ENCODE measurements around the gene OTX2. TPM values are rescaled to one million over a fixed set of nuclear protein-coding genes. Genes with fewer than 3 reads are reported as not detected.

The OTX2 gene
- total RNA-seq, 1 donor from 2014 or later = not detected

DNA sequence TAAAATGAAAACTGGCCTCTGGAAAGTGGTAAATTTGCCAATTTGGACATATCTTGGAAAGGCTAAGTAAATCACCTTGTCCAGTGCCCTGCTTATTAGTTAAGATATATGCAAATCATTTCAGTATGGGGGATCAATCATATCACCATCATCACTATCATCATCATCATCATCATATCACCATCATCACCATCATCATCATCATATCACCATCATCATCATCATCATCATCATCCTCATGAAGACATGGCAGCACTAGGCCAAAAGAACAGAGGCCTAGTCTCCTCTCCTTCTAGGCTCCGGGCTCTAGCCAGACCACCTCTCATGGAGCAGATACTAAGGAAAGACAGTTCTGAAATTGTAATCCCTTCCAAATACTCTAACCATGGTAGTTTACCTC, 20.3 kb downstream of the OTX2 start:
- ChIA-PET POLR2A (no interaction called here), CTCF (no interaction called here)
- no peak for DNase-seq
- H3K4me3 Mint-ChIP-seq = no peak overlapping the region
- peaks cover 35% of the 10 kb centered on the region for H3K27me3 Mint-ChIP-seq
- H3K9me3 Mint-ChIP-seq = no peaks in the 10 kb centered on the region
- no peaks in the 10 kb centered on the region for H3K36me3 Mint-ChIP-seq (ENCODE audit: low read depth)
- no peaks in the 10 kb centered on the region for H3K4me1 Mint-ChIP-seq
- no peak overlapping the region for H3K27ac Mint-ChIP-seq
- intact Hi-C loops (cut with micrococcal nuclease) = no loop called here
- TF ChIP-seq, protein P1, sequence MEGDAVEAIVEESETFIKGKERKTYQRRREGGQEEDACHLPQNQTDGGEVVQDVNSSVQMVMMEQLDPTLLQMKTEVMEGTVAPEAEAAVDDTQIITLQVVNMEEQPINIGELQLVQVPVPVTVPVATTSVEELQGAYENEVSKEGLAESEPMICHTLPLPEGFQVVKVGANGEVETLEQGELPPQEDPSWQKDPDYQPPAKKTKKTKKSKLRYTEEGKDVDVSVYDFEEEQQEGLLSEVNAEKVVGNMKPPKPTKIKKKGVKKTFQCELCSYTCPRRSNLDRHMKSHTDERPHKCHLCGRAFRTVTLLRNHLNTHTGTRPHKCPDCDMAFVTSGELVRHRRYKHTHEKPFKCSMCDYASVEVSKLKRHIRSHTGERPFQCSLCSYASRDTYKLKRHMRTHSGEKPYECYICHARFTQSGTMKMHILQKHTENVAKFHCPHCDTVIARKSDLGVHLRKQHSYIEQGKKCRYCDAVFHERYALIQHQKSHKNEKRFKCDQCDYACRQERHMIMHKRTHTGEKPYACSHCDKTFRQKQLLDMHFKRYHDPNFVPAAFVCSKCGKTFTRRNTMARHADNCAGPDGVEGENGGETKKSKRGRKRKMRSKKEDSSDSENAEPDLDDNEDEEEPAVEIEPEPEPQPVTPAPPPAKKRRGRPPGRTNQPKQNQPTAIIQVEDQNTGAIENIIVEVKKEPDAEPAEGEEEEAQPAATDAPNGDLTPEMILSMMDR (IDR thresholded peaks at IDR 0.05) = no peak
- ATAC-seq (ENCODE audit: low read depth) = no peak

DNA sequence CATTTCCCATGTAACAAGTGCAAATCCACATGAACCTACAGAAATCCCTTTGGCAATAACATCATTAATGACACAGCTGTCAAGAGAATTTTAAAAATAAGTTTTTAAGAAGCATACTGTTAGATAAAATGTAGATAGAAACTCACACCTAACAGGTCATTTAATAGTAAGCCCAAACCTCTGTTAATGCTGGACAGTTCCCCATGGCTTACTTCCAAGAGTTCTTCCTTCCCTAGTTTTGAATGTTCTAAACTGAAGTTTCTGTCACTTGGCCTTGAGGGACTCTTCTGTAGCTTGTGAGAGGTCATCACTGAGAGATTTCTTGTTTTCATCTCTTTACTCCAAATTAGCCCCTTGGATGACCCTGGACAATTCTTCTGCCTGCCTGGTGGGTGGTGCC, 22.7 kb downstream of the OTX2 start:
- ChIA-PET CTCF (no interaction called here), POLR2A (no interaction called here)
- no peak for DNase-seq
- H3K36me3 Mint-ChIP-seq (ENCODE audit: low read depth) = no peaks in the 10 kb centered on the region
- peaks cover 28% of the 10 kb centered on the region for H3K27me3 Mint-ChIP-seq
- H3K4me1 Mint-ChIP-seq = no peaks in the 10 kb centered on the region
- H3K27ac Mint-ChIP-seq = no peak overlapping the region
- H3K4me3 Mint-ChIP-seq = no peak overlapping the region
- TF ChIP-seq, protein P1 (IDR thresholded peaks at IDR 0.05) = no peak
- no peaks in the 10 kb centered on the region for H3K9me3 Mint-ChIP-seq
- no peak for ATAC-seq (ENCODE audit: low read depth)
- intact Hi-C loops (cut with micrococcal nuclease) = no loop called here

DNA sequence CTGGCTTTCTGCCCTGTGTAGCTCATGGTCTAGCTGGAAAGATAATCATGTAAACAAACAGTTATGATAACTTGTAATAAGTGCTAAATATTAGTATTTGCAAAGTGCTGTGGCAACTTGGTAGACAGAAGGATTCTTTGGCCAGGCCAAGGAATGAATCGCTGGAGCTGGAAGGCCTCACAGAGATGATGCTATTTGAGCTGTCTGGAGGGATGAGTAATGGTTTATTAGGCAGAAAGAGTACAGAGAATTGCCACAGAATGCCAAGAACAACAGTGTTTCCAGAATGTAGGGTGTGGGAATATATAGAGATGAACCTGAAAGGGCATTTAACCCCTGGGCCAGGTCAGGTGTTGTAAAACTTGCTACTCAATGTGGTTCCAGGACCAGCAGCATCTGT, 27.6 kb downstream of the OTX2 start:
- Mint-ChIP-seq H3K9me3 (no peaks in the 10 kb centered on the region), H3K4me3 (no peak overlapping the region), H3K36me3 (ENCODE audit: low read depth) (no peaks in the 10 kb centered on the region), H3K4me1 (no peaks in the 10 kb centered on the region), H3K27ac (no peak overlapping the region), H3K27me3 (peaks cover 15% of the 10 kb centered on the region)
- CTCF ChIA-PET = no interaction called here
- ATAC-seq (ENCODE audit: low read depth) = no peak
- intact Hi-C loops (cut with micrococcal nuclease) = no loop called here
- no peak for DNase-seq
- POLR2A ChIA-PET = no interaction called here
- TF ChIP-seq, protein P1 (IDR thresholded peaks at IDR 0.05) = no peak

DNA sequence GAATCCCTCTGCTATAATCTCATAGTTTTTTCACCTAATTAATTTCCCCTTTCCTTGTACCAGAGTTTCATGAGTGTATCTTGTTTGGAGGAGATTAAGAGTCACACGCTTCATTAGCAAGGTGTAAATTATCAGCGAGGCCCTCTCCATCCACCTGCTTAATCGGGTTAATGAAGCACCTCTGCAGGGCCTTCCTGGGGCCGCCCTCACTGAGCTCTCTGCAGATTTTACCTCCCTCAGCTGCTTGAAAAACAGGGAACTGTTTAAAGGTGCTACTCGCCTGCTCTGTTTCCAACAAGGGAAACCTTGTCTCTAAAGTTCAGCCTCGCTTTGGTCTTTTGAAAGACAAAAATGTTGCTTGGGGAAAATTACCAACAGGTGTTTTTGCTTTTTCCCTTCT, 35.8 kb downstream of the OTX2 start:
- DNase-seq (no peak), ATAC-seq (ENCODE audit: low read depth) (no peak)
- CTCF ChIA-PET = no interaction called here
- no peaks in the 10 kb centered on the region for H3K4me1 Mint-ChIP-seq
- H3K9me3 Mint-ChIP-seq = no peaks in the 10 kb centered on the region
- H3K27me3 Mint-ChIP-seq = peaks cover 3% of the 10 kb centered on the region
- no peak overlapping the region for H3K4me3 Mint-ChIP-seq
- POLR2A ChIA-PET = no interaction called here
- intact Hi-C loops (cut with micrococcal nuclease) = no loop called here
- H3K36me3 Mint-ChIP-seq (ENCODE audit: low read depth) = no peaks in the 10 kb centered on the region
- TF ChIP-seq, protein P1 (IDR thresholded peaks at IDR 0.05) = no peak
- no peak overlapping the region for H3K27ac Mint-ChIP-seq

DNA sequence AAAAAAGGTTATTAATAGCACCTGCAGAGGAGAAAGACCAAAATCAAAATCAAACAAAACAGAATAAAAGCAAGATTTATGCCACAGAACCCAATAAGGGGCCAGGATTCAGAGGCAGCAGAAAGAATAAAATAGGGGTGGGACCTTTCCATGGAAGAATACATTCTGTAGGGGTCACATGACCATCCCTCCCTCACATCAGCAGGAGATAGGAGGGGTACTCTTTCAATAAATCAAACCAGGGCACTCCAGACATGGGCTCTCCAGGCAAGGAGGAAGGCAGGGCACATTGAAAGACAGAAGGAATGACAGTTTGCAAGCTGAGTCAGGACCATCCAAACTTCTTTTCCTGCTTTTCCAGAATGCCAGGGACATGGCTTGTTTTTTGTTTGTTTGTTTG, 39.8 kb downstream of the OTX2 start:
- intact Hi-C loops (cut with micrococcal nuclease) = no loop called here
- ChIA-PET CTCF (no interaction called here), POLR2A (no interaction called here)
- Mint-ChIP-seq H3K4me1 (no peaks in the 10 kb centered on the region), H3K4me3 (no peak overlapping the region), H3K9me3 (no peaks in the 10 kb centered on the region), H3K36me3 (ENCODE audit: low read depth) (no peaks in the 10 kb centered on the region), H3K27me3 (peaks cover 3% of the 10 kb centered on the region), H3K27ac (no peak overlapping the region)
- ATAC-seq (ENCODE audit: low read depth) (no peak), DNase-seq (no peak)
- TF ChIP-seq, protein P1 (IDR thresholded peaks at IDR 0.05) = no peak

Data from activated B cell treated with CpG ODN at 0.5 μM for 24 hours (primary cell).